Measurements from ENCODE around the gene ACBD3.
A peak's percentile ranks its signal among the peaks of the same experiment; 100 is the strongest.

Gene ACBD3

DNA sequence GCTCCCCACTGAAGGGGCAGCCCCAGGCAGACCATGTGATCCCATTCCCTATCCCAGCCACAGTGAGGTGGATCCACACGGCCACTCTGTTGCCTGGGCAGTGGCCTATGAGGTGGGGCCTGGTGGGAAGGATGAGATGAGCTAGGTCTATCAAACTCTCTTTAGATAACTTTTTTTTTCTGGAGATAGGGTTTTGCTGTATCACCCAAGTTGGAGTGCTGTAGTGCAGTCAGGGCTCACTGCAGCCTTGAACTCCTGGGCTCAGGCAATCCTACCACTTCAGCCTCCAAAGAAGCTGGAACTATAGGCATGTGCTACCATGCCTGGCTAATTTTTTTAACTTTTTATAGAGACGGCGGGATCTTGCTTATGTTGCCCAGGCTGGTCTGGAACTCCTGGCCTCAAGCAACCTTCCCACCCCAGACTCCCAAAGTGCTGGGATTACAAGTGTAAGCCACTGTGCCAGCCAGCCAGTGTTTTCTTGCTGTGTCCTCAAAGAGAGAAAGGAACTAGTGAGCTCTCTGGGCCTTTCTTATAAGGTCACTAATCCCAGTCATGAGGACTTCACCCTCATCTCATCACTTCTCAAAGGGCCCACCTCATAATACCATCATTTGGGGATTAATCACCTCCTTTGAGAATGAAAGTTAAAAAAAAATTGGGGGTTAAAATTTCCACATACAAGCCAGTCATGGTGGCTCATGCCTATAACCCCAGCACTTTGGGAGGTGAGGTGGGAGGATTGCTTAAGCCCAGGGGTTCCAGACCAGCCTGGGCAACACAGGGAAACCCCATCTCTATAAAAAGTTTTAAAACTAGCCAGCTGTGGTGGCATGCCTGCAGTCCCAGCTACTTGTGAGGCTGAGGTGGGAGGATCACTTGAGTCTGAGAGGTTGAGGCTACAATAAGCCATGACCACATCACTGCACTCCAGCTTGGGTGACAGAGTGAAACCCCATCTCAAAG, 87.4 kb downstream of the ACBD3 start:
- TF ChIP-seq MYC (IDR thresholded peaks at IDR 0.05; ENCODE audit: low read depth, low read length) = no peak
- TF ChIP-seq, protein P1, sequence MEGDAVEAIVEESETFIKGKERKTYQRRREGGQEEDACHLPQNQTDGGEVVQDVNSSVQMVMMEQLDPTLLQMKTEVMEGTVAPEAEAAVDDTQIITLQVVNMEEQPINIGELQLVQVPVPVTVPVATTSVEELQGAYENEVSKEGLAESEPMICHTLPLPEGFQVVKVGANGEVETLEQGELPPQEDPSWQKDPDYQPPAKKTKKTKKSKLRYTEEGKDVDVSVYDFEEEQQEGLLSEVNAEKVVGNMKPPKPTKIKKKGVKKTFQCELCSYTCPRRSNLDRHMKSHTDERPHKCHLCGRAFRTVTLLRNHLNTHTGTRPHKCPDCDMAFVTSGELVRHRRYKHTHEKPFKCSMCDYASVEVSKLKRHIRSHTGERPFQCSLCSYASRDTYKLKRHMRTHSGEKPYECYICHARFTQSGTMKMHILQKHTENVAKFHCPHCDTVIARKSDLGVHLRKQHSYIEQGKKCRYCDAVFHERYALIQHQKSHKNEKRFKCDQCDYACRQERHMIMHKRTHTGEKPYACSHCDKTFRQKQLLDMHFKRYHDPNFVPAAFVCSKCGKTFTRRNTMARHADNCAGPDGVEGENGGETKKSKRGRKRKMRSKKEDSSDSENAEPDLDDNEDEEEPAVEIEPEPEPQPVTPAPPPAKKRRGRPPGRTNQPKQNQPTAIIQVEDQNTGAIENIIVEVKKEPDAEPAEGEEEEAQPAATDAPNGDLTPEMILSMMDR (IDR thresholded peaks at IDR 0.05; ENCODE audit: low read depth, low read length) = no peak
- TF ChIP-seq, protein P2, sequence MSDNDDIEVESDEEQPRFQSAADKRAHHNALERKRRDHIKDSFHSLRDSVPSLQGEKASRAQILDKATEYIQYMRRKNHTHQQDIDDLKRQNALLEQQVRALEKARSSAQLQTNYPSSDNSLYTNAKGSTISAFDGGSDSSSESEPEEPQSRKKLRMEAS (IDR thresholded peaks at IDR 0.05; ENCODE audit: low read depth, low read length) = no peak
- H3K4me3 ChIP-seq (ENCODE audit: low read depth, low read length) = no peak overlapping the region
- peak; percentile 40 for DNase-seq (ENCODE audit: low read depth)

DNA sequence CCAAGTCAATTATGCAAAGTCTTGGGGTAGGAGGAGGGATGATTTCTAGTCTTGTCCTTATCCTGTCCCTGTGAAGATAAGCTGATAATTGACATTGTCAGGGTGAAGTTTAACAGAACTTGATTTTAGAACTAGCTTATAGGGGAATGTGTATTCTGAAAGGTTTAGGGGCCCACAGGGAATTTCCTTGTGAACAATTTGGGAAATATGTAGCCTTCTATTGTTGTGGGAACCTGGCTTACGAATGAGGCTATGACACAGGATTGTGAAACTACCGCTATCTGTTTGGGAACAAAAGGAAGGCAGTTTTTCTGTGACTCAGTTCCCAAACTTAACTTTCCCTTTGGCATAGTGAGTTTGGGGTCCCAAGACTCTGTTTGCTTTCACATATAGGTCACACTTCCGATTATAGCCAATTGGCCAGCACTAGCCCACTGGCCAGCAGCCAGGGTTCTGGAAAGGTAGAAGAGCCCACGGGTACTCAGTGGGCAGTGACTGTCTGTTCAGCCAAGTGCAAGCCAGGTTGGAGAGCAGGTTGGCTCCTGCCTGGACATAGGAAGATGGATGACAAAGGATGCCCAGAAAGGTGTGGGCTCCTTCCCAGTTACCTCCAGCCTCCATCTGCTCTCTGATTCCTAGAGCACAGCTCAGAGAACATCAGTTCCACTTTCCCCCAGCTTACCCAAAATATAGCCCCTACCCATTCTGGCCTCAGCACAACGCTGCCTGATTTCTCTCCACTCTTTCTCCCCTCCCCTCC, 88.5 kb downstream of the ACBD3 start:
- TF ChIP-seq, protein P1 (IDR thresholded peaks at IDR 0.05; ENCODE audit: low read depth, low read length) = no peak
- TF ChIP-seq POLR2A (IDR thresholded peaks at IDR 0.05; ENCODE audit: extremely low read depth, insufficient read length) = no peak
- TF ChIP-seq MYC (IDR thresholded peaks at IDR 0.05; ENCODE audit: low read depth, low read length) = no peak
- TF ChIP-seq, protein P2 (IDR thresholded peaks at IDR 0.05; ENCODE audit: low read depth, low read length) = no peak
- H3K4me3 ChIP-seq (ENCODE audit: low read depth, low read length) = no peak overlapping the region
- no peak for DNase-seq (ENCODE audit: low read depth)

DNA sequence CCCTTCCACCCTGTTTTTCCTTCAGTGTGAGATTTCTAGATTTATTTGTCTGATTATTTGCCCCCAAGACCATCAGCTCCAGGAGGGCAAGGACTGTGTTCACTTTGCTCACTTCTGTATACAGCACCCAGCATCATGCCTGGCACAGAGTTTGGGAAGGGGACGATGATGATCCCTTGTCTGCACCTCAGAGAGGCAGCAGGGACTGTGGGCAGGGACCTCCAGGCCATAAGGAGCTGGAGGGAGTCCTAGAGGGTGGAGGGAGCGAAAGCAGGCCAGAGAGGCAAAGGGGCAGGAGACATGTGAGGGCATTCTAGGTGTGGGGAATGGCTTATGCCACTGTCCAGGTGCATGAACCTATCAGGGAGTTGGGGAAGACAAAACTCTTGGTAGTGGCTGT, 91.3 kb downstream of the ACBD3 start:
- no peak for DNase-seq (ENCODE audit: low read depth)
- TF ChIP-seq, protein P1 (IDR thresholded peaks at IDR 0.05; ENCODE audit: low read depth, low read length) = no peak
- no peak for TF ChIP-seq MYC (IDR thresholded peaks at IDR 0.05; ENCODE audit: low read depth, low read length)
- TF ChIP-seq POLR2A (IDR thresholded peaks at IDR 0.05; ENCODE audit: extremely low read depth, insufficient read length) = no peak
- H3K4me3 ChIP-seq (ENCODE audit: low read depth, low read length) = no peak overlapping the region

All from NB4 (cell line).